Keratinocyte (primary cell): ENCODE measurements around the gene CACNA1E. TPM values are rescaled to one million over a fixed set of nuclear protein-coding genes. Genes with fewer than 3 reads are reported as not detected.

Experiments used
- DNase-seq: peaks from one replicate; pipeline ENCODE4 v3.0.0-alpha.2; 2011; ENCODE audit warnings: low read depth, missing footprints, low spot score
- FAIRE-seq: peaks from 2 replicates; lab custom pipeline; 2011; peaks lifted over from hg19 to GRCh38; lab: Jason Lieb, UNC
- H2AFZ ChIP-seq: 2 replicates; pipeline ENCODE4 v1.6.0; 2012; ENCODE audit warnings: low read length, control low read depth, inconsistent platforms; ENCODE audit not compliant: control insufficient read depth
- H3K27ac ChIP-seq: 2 replicates; pipeline ENCODE4 v1.5.1; 2011; ENCODE audit warnings: low read length; ENCODE audit not compliant: control insufficient read depth, insufficient read depth
- H3K27me3 ChIP-seq: 3 replicates; pipeline ENCODE4 v1.6.0; 2011; ENCODE audit warnings: low read length; ENCODE audit not compliant: control insufficient read depth, insufficient read depth; ENCODE audit errors: extremely low read depth
- H3K36me3 ChIP-seq, 2 experiments: 2 replicates in 1 of 2; 3 replicates in 1 of 2; pipeline ENCODE4 v1.5.1; 2011; ENCODE audit warnings: low read length in 2 of 2, mild to moderate bottlenecking in 1 of 2; ENCODE audit not compliant: control insufficient read depth in 2 of 2, insufficient read depth in 2 of 2; ENCODE audit errors: extremely low read depth in 1 of 2
- H3K4me1 ChIP-seq: 3 replicates; pipeline ENCODE4 v1.5.1; 2011; ENCODE audit warnings: low read length; ENCODE audit not compliant: control insufficient read depth, insufficient read depth; ENCODE audit errors: extremely low read depth
- H3K4me2 ChIP-seq: 3 replicates; pipeline ENCODE4 v1.6.0; 2011; ENCODE audit warnings: low read depth, low read length; ENCODE audit not compliant: control insufficient read depth, insufficient read depth; ENCODE audit errors: extremely low read depth
- H3K4me3 ChIP-seq, 3 experiments: fragments of 200-600 bp in 1 of 3; sonication (generic) in 1 of 3; 2 replicates in 2 of 3; 3 replicates in 1 of 3; pipeline ENCODE4 v1.5.1; 2011 to 2016; ENCODE audit warnings: low read length in 3 of 3, mild to moderate bottlenecking in 3 of 3, control low read depth in 2 of 3, inconsistent platforms in 1 of 3, low read depth in 1 of 3, mixed read lengths in 1 of 3, mixed run types in 1 of 3, moderate library complexity in 1 of 3; ENCODE audit not compliant: control insufficient read depth in 2 of 3, insufficient read depth in 2 of 3; ENCODE audit errors: extremely low read depth in 1 of 3
- H3K79me2 ChIP-seq: 2 replicates; pipeline ENCODE4 v1.6.0; 2012; ENCODE audit warnings: low read length; ENCODE audit not compliant: control insufficient read depth, insufficient read depth
- H3K9ac ChIP-seq: 3 replicates; pipeline ENCODE4 v1.6.0; 2011; ENCODE audit warnings: low read length; ENCODE audit not compliant: control insufficient read depth, insufficient read depth; ENCODE audit errors: extremely low read depth
- H3K9me1 ChIP-seq: 3 replicates; pipeline ENCODE4 v1.6.0; 2011; ENCODE audit warnings: low read length; ENCODE audit not compliant: control insufficient read depth, insufficient read depth; ENCODE audit errors: extremely low read depth
- H3K9me3 ChIP-seq: 2 replicates; pipeline ENCODE4 v1.5.1; 2012; ENCODE audit warnings: low read depth, low read length; ENCODE audit not compliant: control insufficient read depth
- H4K20me1 ChIP-seq: 3 replicates; pipeline ENCODE4 v1.6.0; 2011; ENCODE audit warnings: low read length; ENCODE audit not compliant: control insufficient read depth, insufficient read depth; ENCODE audit errors: extremely low read depth
- EZH2 ChIP-seq: IDR thresholded peaks from one replicate; pipeline ENCODE4 v1.6.1; 2012; ENCODE audit warnings: inconsistent platforms, mild to moderate bottlenecking, low read length, moderate library complexity
- dilution Hi-C: fragments of 300-500 bp; cut with MboI; formaldehyde crosslinking; loops from one replicate; pipeline ENCODE4 v1.7.0; 2020; ENCODE audit warnings: low sequenced_read_pairs; ENCODE audit not compliant: extremely low pct_ligation_motif_present
- polyA plus RNA-seq, 5 experiments: library from polyadenylated mRNA; depleted of rRNA in 3 of 5; stranded (reverse) in 3 of 5; stranded (forward) in 1 of 5; unstranded in 1 of 5; fragments of >200 nt; gene quantifications; 1 replicate in 1 of 5; 2 replicates in 3 of 5; 3 replicates in 1 of 5; pipeline versions ENCODE4 v1.2.1 to v1.2.3, GENCODE V29; 2011 to 2012; ENCODE audit warnings: missing spikeins in 2 of 5, low read depth in 1 of 5, low replicate concordance in 1 of 5
- TF ChIP-seq, protein P1 (sequence below), 3 experiments: IDR thresholded peaks in 1 of 3; conservative IDR thresholded peaks in 1 of 3; optimal IDR thresholded peaks in 1 of 3; 2 replicates in 2 of 3; 3 replicates in 1 of 3; pipeline versions ENCODE3 to v1.5.1; 2011; ENCODE audit warnings: low read length in 3 of 3, mild to moderate bottlenecking in 3 of 3, moderate library complexity in 2 of 3, control low read depth in 1 of 3, inconsistent platforms in 1 of 3; ENCODE audit not compliant: insufficient read depth in 2 of 3; ENCODE audit errors: extremely low read depth in 1 of 3

CACNA1E gene
- polyA plus RNA-seq, 1 donor (not counting 4 experiments of a cell fraction or from before 2014, with no cell fraction given), result not detected

- FAIRE-seq, result no peak
Observed at GRCh38 chr1:181490740-181491712, 7.7 kb downstream of the CACNA1E start.

GRCh38 chr1:181493166-181493565 is 9.8 kb downstream of the CACNA1E start:
- H4K20me1 ChIP-seq, result no peaks in the 10 kb centered on the region
- no peaks in the 10 kb centered on the region for H3K79me2 ChIP-seq
- H3K27ac ChIP-seq, result no peak overlapping the region
- no peak for DNase-seq
- H3K4me1 ChIP-seq, result no peaks in the 10 kb centered on the region
- TF ChIP-seq EZH2, result no peak
- TF ChIP-seq, protein P1, sequence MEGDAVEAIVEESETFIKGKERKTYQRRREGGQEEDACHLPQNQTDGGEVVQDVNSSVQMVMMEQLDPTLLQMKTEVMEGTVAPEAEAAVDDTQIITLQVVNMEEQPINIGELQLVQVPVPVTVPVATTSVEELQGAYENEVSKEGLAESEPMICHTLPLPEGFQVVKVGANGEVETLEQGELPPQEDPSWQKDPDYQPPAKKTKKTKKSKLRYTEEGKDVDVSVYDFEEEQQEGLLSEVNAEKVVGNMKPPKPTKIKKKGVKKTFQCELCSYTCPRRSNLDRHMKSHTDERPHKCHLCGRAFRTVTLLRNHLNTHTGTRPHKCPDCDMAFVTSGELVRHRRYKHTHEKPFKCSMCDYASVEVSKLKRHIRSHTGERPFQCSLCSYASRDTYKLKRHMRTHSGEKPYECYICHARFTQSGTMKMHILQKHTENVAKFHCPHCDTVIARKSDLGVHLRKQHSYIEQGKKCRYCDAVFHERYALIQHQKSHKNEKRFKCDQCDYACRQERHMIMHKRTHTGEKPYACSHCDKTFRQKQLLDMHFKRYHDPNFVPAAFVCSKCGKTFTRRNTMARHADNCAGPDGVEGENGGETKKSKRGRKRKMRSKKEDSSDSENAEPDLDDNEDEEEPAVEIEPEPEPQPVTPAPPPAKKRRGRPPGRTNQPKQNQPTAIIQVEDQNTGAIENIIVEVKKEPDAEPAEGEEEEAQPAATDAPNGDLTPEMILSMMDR (optimal IDR thresholded peaks at IDR 0.05 in 1 of 3, IDR thresholded peaks at IDR 0.05 in 1 of 3, conservative IDR thresholded peaks at IDR 0.05 in 1 of 3; ENCODE audit: extremely low read depth in 1 of 3, insufficient read depth in 2 of 3, low read length in 3 of 3), result no peak
- H3K36me3 ChIP-seq, result no peaks in the 10 kb centered on the region
- H3K4me3 ChIP-seq, result no peak overlapping the region
- no peak for FAIRE-seq
- H3K9me1 ChIP-seq, result no peaks in the 10 kb centered on the region
- H3K9me3 ChIP-seq, result no peaks in the 10 kb centered on the region
- no peak overlapping the region for H3K9ac ChIP-seq
- H3K4me2 ChIP-seq, result no peak overlapping the region
- peaks cover 25% of the 10 kb centered on the region for H3K27me3 ChIP-seq
- dilution Hi-C loops, result loop anchor here (25.0 kb wide), 1 partner anchor 169 kb away; no protein-coding TSS in a partner anchor
- no peak overlapping the region for H2AFZ ChIP-seq

More at GRCh38 chr1:181490740-181491712, 7.7 kb downstream of the CACNA1E start:
- Histone ChIP-seq H3K4me1 (no peaks in the 10 kb centered on the region), H2AFZ (no peak overlapping the region), H3K4me2 (no peak overlapping the region), H3K27ac (no peak overlapping the region), H3K4me3 (no peak overlapping the region), H3K27me3 (peaks cover 33% of the 10 kb centered on the region), H3K9me1 (no peaks in the 10 kb centered on the region), H3K9me3 (no peaks in the 10 kb centered on the region), H3K9ac (no peak overlapping the region), H4K20me1 (no peaks in the 10 kb centered on the region), H3K79me2 (no peaks in the 10 kb centered on the region), H3K36me3 (no peaks in the 10 kb centered on the region)
- TF ChIP-seq EZH2, result no peak
- TF ChIP-seq, protein P1 (optimal IDR thresholded peaks at IDR 0.05 in 1 of 3, IDR thresholded peaks at IDR 0.05 in 1 of 3, conservative IDR thresholded peaks at IDR 0.05 in 1 of 3; ENCODE audit: extremely low read depth in 1 of 3, insufficient read depth in 2 of 3, low read length in 3 of 3), result no peak
- DNase-seq, result no peak
- dilution Hi-C loops, result loop anchor here (25.0 kb wide), 1 partner anchor 171 kb away; no protein-coding TSS in a partner anchor
